HG03064 (cell line): ENCODE data around the gene CPT1B.

Source experiments
- ATAC-seq: cut with Tn5 transposase; IDR thresholded peaks from one replicate; pipeline ENCODE4 v1.9.1; 2021; ENCODE audit warnings: low read depth; ENCODE audit not compliant: unreplicated experiment

Gene CPT1B

GRCh38 chr22:50530877-50531545 is 47.2 kb downstream of the CPT1B start:
- no peak for ATAC-seq

- ATAC-seq = no peak
Observed at GRCh38 chr22:50530580-50530876, 47.7 kb downstream of the CPT1B start.

- ATAC-seq = no peak
Observed at GRCh38 chr22:50529897-50530579, 48.2 kb downstream of the CPT1B start, which contains the start of gene TYMP. TSS of gene TYMP (minus strand) at chr22:50530012. CDS start at chr22:50529709, 303 bp downstream.

GRCh38 chr22:50529416-50529896 is 48.8 kb downstream of the CPT1B start:
- no peak for ATAC-seq

GRCh38 chr22:50528682-50529415 is 49.4 kb downstream of the CPT1B start:
- ATAC-seq = no peak

GRCh38 chr22:50527921-50528681 is 50.1 kb downstream of the CPT1B start:
- no peak for ATAC-seq

- ATAC-seq = no peak
Observed at GRCh38 chr22:50526834-50527801, 51.1 kb downstream of the CPT1B start.

GRCh38 chr22:50526108-50526833 is 52.0 kb downstream of the CPT1B start:
- ATAC-seq = peak; percentile 22

GRCh38 chr22:50525858-50526107 is 52.4 kb downstream of the CPT1B start:
- ATAC-seq = peak; percentile 22

- peak; percentile 39 for ATAC-seq
Observed at GRCh38 chr22:50525104-50525857, 52.9 kb downstream of the CPT1B start, which contains the start of gene SCO2. TSS of gene SCO2 (minus strand) at chr22:50525598. CDS start at chr22:50524411, 1,187 bp downstream.

GRCh38 chr22:50524676-50525103 is 53.5 kb downstream of the CPT1B start:
- ATAC-seq = no peak

GRCh38 chr22:50523806-50524675 is 54.2 kb downstream of the CPT1B start:
- ATAC-seq = no peak

GRCh38 chr22:50523458-50523805 is 54.8 kb downstream of the CPT1B start:
- ATAC-seq = no peak

- ATAC-seq = no peak
Observed at GRCh38 chr22:50522806-50523438, 55.3 kb downstream of the CPT1B start.

GRCh38 chr22:50522208-50522805 is 55.9 kb downstream of the CPT1B start:
- ATAC-seq = no peak

- ATAC-seq = no peak
Observed at GRCh38 chr22:50521710-50522109, 56.5 kb downstream of the CPT1B start.
